Epithelial cell of proximal tubule (primary cell): Measurements from ENCODE around the gene FREM2. TPM values are rescaled to one million over a fixed set of nuclear protein-coding genes. Genes with fewer than 3 reads are reported as not detected.

Experiments used
- DNase-seq: peaks from one replicate; pipeline ENCODE4 v3.0.0-alpha.2; 2011; ENCODE audit warnings: low read depth
- H3K4me3 ChIP-seq: 2 replicates; pipeline ENCODE4 v1.5.1; 2011; ENCODE audit warnings: low read depth, mild to moderate bottlenecking, low read length
- CTCF ChIP-seq: conservative IDR thresholded peaks from 2 replicates; pipeline ENCODE4 v1.5.1; 2012; ENCODE audit warnings: low read depth, mild to moderate bottlenecking, low read length
- total RNA-seq: library from RNA; depleted of rRNA; stranded (reverse); fragments of >200 nt; gene quantifications from 2 replicates; pipeline ENCODE4 v1.2.3, GENCODE V29; 2015

FREM2 gene
- total RNA-seq, 1 donor from 2014 or later = 3.7 TPM

GRCh38 chr13:38854226-38854625 is 167.3 kb downstream of the FREM2 start:
- no peak overlapping the region for H3K4me3 ChIP-seq
- TF ChIP-seq CTCF = no peak
- DNase-seq = no peak

GRCh38 chr13:38856065-38856464 is 169.2 kb downstream of the FREM2 start:
- TF ChIP-seq CTCF = no peak
- no peak overlapping the region for H3K4me3 ChIP-seq
- no peak for DNase-seq

GRCh38 chr13:38862443-38862842 is 175.6 kb downstream of the FREM2 start:
- DNase-seq = no peak
- no peak overlapping the region for H3K4me3 ChIP-seq
- no peak for TF ChIP-seq CTCF

- H3K4me3 ChIP-seq = no peak overlapping the region
- TF ChIP-seq CTCF = no peak
- no peak for DNase-seq
Measured at GRCh38 chr13:38863536-38863935, 176.7 kb downstream of the FREM2 start.

DNA sequence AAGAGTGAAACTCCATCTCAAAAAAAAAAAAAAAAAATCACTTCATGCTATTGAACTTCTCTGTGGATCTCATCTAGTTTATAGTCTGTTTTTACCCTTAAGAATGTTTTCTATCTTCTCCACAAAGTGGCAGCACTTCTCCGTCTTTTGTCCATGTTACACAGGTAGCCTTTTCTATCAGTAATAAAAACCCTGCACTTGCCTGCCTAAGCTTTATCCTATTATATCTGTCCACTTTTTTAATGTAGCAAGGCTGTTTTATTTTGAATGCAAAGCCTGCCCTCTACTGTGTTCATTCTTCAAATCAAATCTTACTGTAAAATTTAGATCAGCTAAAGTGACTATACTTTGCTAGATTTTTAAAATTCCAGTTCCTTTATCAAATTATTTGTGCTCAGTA is 179.8 kb downstream of the FREM2 start:
- peak; percentile 41 for TF ChIP-seq CTCF
- no peak overlapping the region for H3K4me3 ChIP-seq
- DNase-seq = no peak

DNA sequence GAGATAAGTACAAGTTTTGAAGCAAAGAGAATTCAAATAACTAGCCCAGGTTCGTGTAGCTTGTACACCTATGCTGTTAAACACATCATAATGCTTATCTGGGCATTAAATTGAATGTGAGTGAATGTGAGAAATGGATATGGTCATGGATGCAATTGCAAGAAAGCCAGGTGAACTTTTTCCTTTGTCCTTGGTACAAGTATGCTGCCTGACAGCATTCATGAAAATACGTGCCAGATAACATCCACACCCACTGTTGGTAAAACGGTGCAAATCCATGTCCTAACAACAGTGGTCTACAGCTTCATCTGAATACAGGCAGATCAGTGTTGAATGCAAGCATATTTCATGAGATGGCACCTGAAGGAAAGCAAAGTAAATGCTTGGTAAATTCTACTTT is 181.5 kb downstream of the FREM2 start:
- no peak for TF ChIP-seq CTCF
- DNase-seq = no peak
- no peak overlapping the region for H3K4me3 ChIP-seq

- no peak for DNase-seq
- no peak overlapping the region for H3K4me3 ChIP-seq
- TF ChIP-seq CTCF = no peak
Measured at GRCh38 chr13:38868870-38869269, 182.0 kb downstream of the FREM2 start.
